Activated T-helper 17 cell treated with anti-CD3 and anti-CD28 coated beads, Interleukin-2, amount 50 U/mL, for 72 hours (primary cell): ENCODE data around the gene SH3PXD2B. TPM values are rescaled to one million over a fixed set of nuclear protein-coding genes. Genes with fewer than 3 reads are reported as not detected.

Experiments
- ATAC-seq: fragments of 150-1000 bp; cut with Tn5 transposase; replicated peaks from 2 replicates; pipeline ENCODE4 v1.10.0; 2021; ENCODE audit warnings: mild to moderate bottlenecking, moderate library complexity
- H3K27ac Mint-ChIP-seq: one replicate; pipeline ENCODE4 v1.8.0; 2022; ENCODE audit warnings: mixed read lengths
- H3K27me3 Mint-ChIP-seq: one replicate; pipeline ENCODE4 v1.8.0; 2022; ENCODE audit warnings: mixed read lengths
- H3K36me3 Mint-ChIP-seq: one replicate; pipeline ENCODE4 v1.8.0; 2022; ENCODE audit warnings: low read depth, mild to moderate bottlenecking, mixed read lengths
- H3K4me1 Mint-ChIP-seq: one replicate; pipeline ENCODE4 v1.8.0; 2022; ENCODE audit warnings: mixed read lengths
- H3K4me3 Mint-ChIP-seq: one replicate; pipeline ENCODE4 v1.8.0; 2022; ENCODE audit warnings: mild to moderate bottlenecking, mixed read lengths
- H3K9me3 Mint-ChIP-seq: one replicate; pipeline ENCODE4 v1.8.0; 2022; ENCODE audit warnings: mixed read lengths
- total RNA-seq, 2 donors: library from RNA; stranded (reverse); gene quantifications; one replicate each; pipeline ENCODE4 v1.2.3, GENCODE V29; 2022

Gene SH3PXD2B
- total RNA-seq, result under 1 TPM; 0.08 to 0.09 TPM

- Mint-ChIP-seq H3K27ac (no peak within 1 kb of the TSS), H3K4me3 (peak within 1 kb of the TSS; percentile 72), H3K36me3 (no peaks in the 10 kb centered on the region), H3K4me1 (peaks cover 5% of the 10 kb centered on the region), H3K27me3 (peaks cover 28% of the 10 kb centered on the region), H3K9me3 (no peaks in the 10 kb centered on the region)
- peak; percentile 55 for ATAC-seq
Observed at GRCh38 chr5:172454358-172455086, at the start of gene SH3PXD2B. Gene SH3PXD2B, minus strand, starts transcription at chr5:172454525. Its CDS starts 173 bp downstream, at chr5:172454352.

GRCh38 chr5:172502969-172503368 is 48.6 kb upstream of the SH3PXD2B start:
- Mint-ChIP-seq H3K9me3 (no peaks in the 10 kb centered on the region), H3K4me3 (no peak overlapping the region), H3K27ac (no peak overlapping the region), H3K4me1 (no peaks in the 10 kb centered on the region), H3K36me3 (no peaks in the 10 kb centered on the region), H3K27me3 (peaks cover 27% of the 10 kb centered on the region)
- ATAC-seq, result no peak

GRCh38 chr5:172502410-172502809 is 48.1 kb upstream of the SH3PXD2B start:
- H3K4me3 Mint-ChIP-seq, result no peak overlapping the region

GRCh38 chr5:172501708-172502320 is 47.5 kb upstream of the SH3PXD2B start:
- H3K9me3 Mint-ChIP-seq, result no peaks in the 10 kb centered on the region
- H3K4me3 Mint-ChIP-seq, result no peak overlapping the region
- H3K36me3 Mint-ChIP-seq, result no peaks in the 10 kb centered on the region
- H3K27ac Mint-ChIP-seq, result no peak overlapping the region
- ATAC-seq, result no peak
- no peaks in the 10 kb centered on the region for H3K4me1 Mint-ChIP-seq
- peaks cover 22% of the 10 kb centered on the region for H3K27me3 Mint-ChIP-seq

More at GRCh38 chr5:172502410-172502809, 48.1 kb upstream of the SH3PXD2B start:
- no peak for ATAC-seq
- Mint-ChIP-seq H3K4me1 (no peaks in the 10 kb centered on the region), H3K27ac (no peak overlapping the region), H3K9me3 (no peaks in the 10 kb centered on the region), H3K36me3 (no peaks in the 10 kb centered on the region), H3K27me3 (peaks cover 24% of the 10 kb centered on the region)

GRCh38 chr5:172499287-172499686 is 45.0 kb upstream of the SH3PXD2B start:
- Mint-ChIP-seq H3K9me3 (no peaks in the 10 kb centered on the region), H3K4me3 (no peak overlapping the region), H3K27me3 (peaks cover 15% of the 10 kb centered on the region), H3K4me1 (no peaks in the 10 kb centered on the region), H3K36me3 (no peaks in the 10 kb centered on the region), H3K27ac (no peak overlapping the region)
- no peak for ATAC-seq

GRCh38 chr5:172498431-172499129 is 44.3 kb upstream of the SH3PXD2B start:
- Mint-ChIP-seq H3K9me3 (no peaks in the 10 kb centered on the region), H3K27ac (no peak overlapping the region), H3K36me3 (no peaks in the 10 kb centered on the region), H3K4me1 (no peaks in the 10 kb centered on the region), H3K4me3 (no peak overlapping the region), H3K27me3 (peaks cover 20% of the 10 kb centered on the region)
- ATAC-seq, result no peak

GRCh38 chr5:172497591-172498255 is 43.4 kb upstream of the SH3PXD2B start:
- H3K9me3 Mint-ChIP-seq, result no peaks in the 10 kb centered on the region
- H3K36me3 Mint-ChIP-seq, result no peaks in the 10 kb centered on the region
- no peak for ATAC-seq
- H3K4me1 Mint-ChIP-seq, result no peaks in the 10 kb centered on the region
- H3K27ac Mint-ChIP-seq, result no peak overlapping the region
- H3K4me3 Mint-ChIP-seq, result no peak overlapping the region
- H3K27me3 Mint-ChIP-seq, result peaks cover 22% of the 10 kb centered on the region

GRCh38 chr5:172496671-172497371 is 42.5 kb upstream of the SH3PXD2B start:
- H3K4me3 Mint-ChIP-seq, result no peak overlapping the region
- peaks cover 22% of the 10 kb centered on the region for H3K27me3 Mint-ChIP-seq
- no peaks in the 10 kb centered on the region for H3K9me3 Mint-ChIP-seq
- no peaks in the 10 kb centered on the region for H3K36me3 Mint-ChIP-seq
- H3K27ac Mint-ChIP-seq, result no peak overlapping the region
- ATAC-seq, result no peak
- H3K4me1 Mint-ChIP-seq, result no peaks in the 10 kb centered on the region

GRCh38 chr5:172494630-172495505 is 40.5 kb upstream of the SH3PXD2B start:
- no peak overlapping the region for H3K27ac Mint-ChIP-seq
- H3K9me3 Mint-ChIP-seq, result no peaks in the 10 kb centered on the region
- no peaks in the 10 kb centered on the region for H3K4me1 Mint-ChIP-seq
- H3K36me3 Mint-ChIP-seq, result no peaks in the 10 kb centered on the region
- H3K4me3 Mint-ChIP-seq, result no peak overlapping the region
- peaks cover 23% of the 10 kb centered on the region for H3K27me3 Mint-ChIP-seq
- ATAC-seq, result no peak

GRCh38 chr5:172493906-172494305 is 39.6 kb upstream of the SH3PXD2B start:
- no peaks in the 10 kb centered on the region for H3K4me1 Mint-ChIP-seq
- no peak overlapping the region for H3K27ac Mint-ChIP-seq
- no peak for ATAC-seq
- H3K36me3 Mint-ChIP-seq, result no peaks in the 10 kb centered on the region
- no peak overlapping the region for H3K4me3 Mint-ChIP-seq
- no peaks in the 10 kb centered on the region for H3K9me3 Mint-ChIP-seq
- peaks cover 23% of the 10 kb centered on the region for H3K27me3 Mint-ChIP-seq

- H3K4me1 Mint-ChIP-seq, result no peaks in the 10 kb centered on the region
- no peak for ATAC-seq
Observed at GRCh38 chr5:172493461-172493860, 39.1 kb upstream of the SH3PXD2B start.

GRCh38 chr5:172493002-172493401 is 38.7 kb upstream of the SH3PXD2B start:
- H3K4me1 Mint-ChIP-seq, result no peaks in the 10 kb centered on the region
- no peak overlapping the region for H3K4me3 Mint-ChIP-seq
- no peak for ATAC-seq
- H3K27ac Mint-ChIP-seq, result no peak overlapping the region
- H3K36me3 Mint-ChIP-seq, result no peaks in the 10 kb centered on the region
- H3K9me3 Mint-ChIP-seq, result no peaks in the 10 kb centered on the region
- peaks cover 23% of the 10 kb centered on the region for H3K27me3 Mint-ChIP-seq

More at GRCh38 chr5:172493461-172493860, 39.1 kb upstream of the SH3PXD2B start:
- H3K27me3 Mint-ChIP-seq, result peaks cover 19% of the 10 kb centered on the region
- no peak overlapping the region for H3K4me3 Mint-ChIP-seq
- no peak overlapping the region for H3K27ac Mint-ChIP-seq
- no peaks in the 10 kb centered on the region for H3K9me3 Mint-ChIP-seq
- H3K36me3 Mint-ChIP-seq, result no peaks in the 10 kb centered on the region

GRCh38 chr5:172492097-172492840 is 37.9 kb upstream of the SH3PXD2B start:
- Mint-ChIP-seq H3K27me3 (peaks cover 25% of the 10 kb centered on the region), H3K4me3 (no peak overlapping the region), H3K4me1 (no peaks in the 10 kb centered on the region), H3K27ac (no peak overlapping the region), H3K36me3 (no peaks in the 10 kb centered on the region), H3K9me3 (no peaks in the 10 kb centered on the region)
- no peak for ATAC-seq
